Spleen (tissue), 11 donors: ENCODE measurements around the gene FTO. TPM values are rescaled to one million over a fixed set of nuclear protein-coding genes. Genes with fewer than 3 reads are reported as not detected.

Experiments
- DNase-seq: peaks from one replicate; pipeline ENCODE4 v3.0.0-alpha.2; 2020
- H3K27ac ChIP-seq, 8 donors: fragments of 200-600 bp; sonication (generic) in 7 of 8; 1 replicate in 4 of 8; 2 replicates in 4 of 8; pipeline versions ENCODE4 v1.5.0 to v1.8.0; 2016 to 2021; ENCODE audit warnings: inconsistent platforms in 4 of 8, mild to moderate bottlenecking in 4 of 8, moderate library complexity in 1 of 8
- H3K27me3 ChIP-seq, 7 donors: fragments of 200-600 bp; sonication (generic) in 6 of 7; replicated peaks in 1 of 7; 1 replicate in 4 of 7; 2 replicates in 3 of 7; pipeline versions ENCODE4 v1.5.0 to v1.8.0; 2016 to 2021; ENCODE audit warnings: inconsistent platforms in 3 of 7, mild to moderate bottlenecking in 1 of 7
- H3K36me3 ChIP-seq, 6 donors: fragments of 200-600 bp; sonication (generic) in 5 of 6; 1 replicate in 4 of 6; 2 replicates in 2 of 6; pipeline versions ENCODE4 v1.5.0 to v1.8.0; 2016 to 2021; ENCODE audit warnings: inconsistent platforms in 2 of 6
- H3K4me1 ChIP-seq, 6 donors: fragments of 200-600 bp; sonication (generic) in 5 of 6; 1 replicate in 3 of 6; 2 replicates in 3 of 6; pipeline versions ENCODE4 v1.5.0 to v1.8.0; 2016 to 2021; ENCODE audit warnings: inconsistent platforms in 3 of 6
- H3K4me3 ChIP-seq, 8 donors: fragments of 200-600 bp; sonication (generic) in 7 of 8; 1 replicate in 4 of 8; 2 replicates in 4 of 8; pipeline versions ENCODE4 v1.5.0 to v1.8.0; 2016 to 2021; ENCODE audit warnings: inconsistent platforms in 4 of 8, mild to moderate bottlenecking in 4 of 8, moderate library complexity in 2 of 8
- H3K9me3 ChIP-seq, 8 donors: fragments of 200-600 bp; sonication (generic) in 7 of 8; 1 replicate in 4 of 8; 2 replicates in 4 of 8; pipeline versions ENCODE4 v1.5.0 to v1.8.0; 2016 to 2021; ENCODE audit warnings: inconsistent platforms in 4 of 8
- CTCF ChIP-seq, 11 experiments: fragments of 200-600 bp in 7 of 11; fragments of 450-650 bp in 4 of 11; sonication (generic) in 4 of 11; IDR thresholded peaks in 8 of 11; conservative IDR thresholded peaks in 3 of 11; 1 replicate in 7 of 11; 2 replicates in 4 of 11; pipeline versions ENCODE4 v1.4.0 to v1.8.0; 2016 to 2021; ENCODE audit warnings: antibody characterized with exemption in 11 of 11, inconsistent platforms in 4 of 11, mild to moderate bottlenecking in 1 of 11
- POLR2A ChIP-seq, 3 donors: fragments of 450-650 bp; IDR thresholded peaks; one replicate each; pipeline ENCODE4 v1.5.1; 2017; ENCODE audit warnings: antibody characterized with exemption in 3 of 3, mild to moderate bottlenecking in 1 of 3
- POLR2AphosphoS5 ChIP-seq, 3 donors: sonication (generic); formaldehyde crosslinking; IDR thresholded peaks; one replicate each; pipeline ENCODE4 v1.5.1; 2017; ENCODE audit warnings: antibody characterized with exemption in 3 of 3
- WGBS, 5 donors: extraction: QIAGEN DNeasy Blood & Tissue Kit in 3 of 5; methylation state at CpG; one replicate each; pipeline versions ENCODE4 v1.1.5 to v1.1.7; 2013 to 2018; 5-methylcytosine and 5-hydroxymethylcytosine counted together
- intact Hi-C: fragments of 100-400 bp; cut with DNase I; formaldehyde crosslinking; loops from one replicate; pipeline ENCODE4 v1.15.0; 2023; ENCODE audit warnings: low total_unique reads
- polyA plus RNA-seq, 3 donors: library from polyadenylated mRNA; stranded (reverse); fragments of 200-250 nt; gene quantifications; one replicate each; pipeline ENCODE4 v1.2.1, GENCODE V29; 2013
- total RNA-seq, 7 donors: library from RNA; depleted of rRNA in 3 of 7; stranded (reverse); fragments of >200 nt in 3 of 7; fragmentation: NEBNext Ultra II Directional in 4 of 7; extraction: Animal tissue kit (Norgen Biotek cat#: 25700) in 4 of 7; gene quantifications; one replicate each; pipeline versions ENCODE4 v1.1.0 to v1.2.1, GENCODE V29; 2016 to 2021
- donor health status: healthy with polysubstance abuse.
- donor health status: DM: no; HTN: no; CAD: no; lungs with moderate emphysema.
- donor health status: DM: no; HTN: no; CAD: no.
- donor health status: Bipolar disorder and iron deficiency.
- donor health status: healthy.
- donor health status: DM: no; HTN: no; CAD: no.
- donor health status: DM: yes; HTN: yes; CAD: no.

Gene FTO
- total and polyA plus RNA-seq, 10 donors, result 6.8 to 89.8 (median 68.4) TPM

- no peak overlapping the region for H3K27ac ChIP-seq
- TF ChIP-seq POLR2A (IDR thresholded peaks at IDR 0.05), result no peak
- no peak for TF ChIP-seq CTCF (IDR thresholded peaks at IDR 0.05 in 8 of 11, conservative IDR thresholded peaks at IDR 0.05 in 3 of 11)
- no peak for TF ChIP-seq POLR2AphosphoS5 (IDR thresholded peaks at IDR 0.05)
- H3K4me3 ChIP-seq, result no peak overlapping the region
- H3K27me3 ChIP-seq, result no peaks in the 10 kb centered on the region
- peaks cover 0 to 27% (median 11%) of the 10 kb centered on the region in 8 donors for H3K9me3 ChIP-seq
- peaks cover 0 to 28% (median 19%) of the 10 kb centered on the region in 6 donors for H3K4me1 ChIP-seq
- DNase-seq, result no peak
- 82 to 96% (median 91%) methylated on average over 1 of the region's 1 CpG for WGBS, 5 donors
- peaks cover 0 to 27% (median 0%) of the 10 kb centered on the region in 6 donors for H3K36me3 ChIP-seq
- intact Hi-C loops, result no loop called here
Measured at GRCh38 chr16:53866520-53866919, 162.6 kb downstream of the FTO start.

- H3K36me3 ChIP-seq, result peaks cover 0 to 41% (median 2%) of the 10 kb centered on the region in 6 donors
- peaks cover 0 to 25% (median 7%) of the 10 kb centered on the region in 6 donors for H3K4me1 ChIP-seq
- intact Hi-C loops, result no loop called here
- DNase-seq, result no peak
- H3K9me3 ChIP-seq, result peaks cover 0 to 29% (median 12%) of the 10 kb centered on the region in 8 donors
- no peak overlapping the region for H3K27ac ChIP-seq
- WGBS, 5 donors, result 92 to 98% (median 95%) methylated on average over 1 of the region's 1 CpG
- H3K27me3 ChIP-seq, result no peaks in the 10 kb centered on the region
- no peak for TF ChIP-seq POLR2A (IDR thresholded peaks at IDR 0.05)
- no peak for TF ChIP-seq CTCF (IDR thresholded peaks at IDR 0.05 in 8 of 11, conservative IDR thresholded peaks at IDR 0.05 in 3 of 11)
- no peak for TF ChIP-seq POLR2AphosphoS5 (IDR thresholded peaks at IDR 0.05)
- H3K4me3 ChIP-seq, result no peak overlapping the region
Measured at GRCh38 chr16:53870831-53871230, 166.9 kb downstream of the FTO start.

- H3K27me3 ChIP-seq, result no peaks in the 10 kb centered on the region
- H3K4me3 ChIP-seq, result no peak overlapping the region
- H3K4me1 ChIP-seq, result peaks cover 0 to 12% (median 2%) of the 10 kb centered on the region in 6 donors
- H3K27ac ChIP-seq, result no peak overlapping the region
- H3K36me3 ChIP-seq, result peaks cover 0 to 49% (median 2%) of the 10 kb centered on the region in 6 donors
- no peak for DNase-seq
- intact Hi-C loops, result no loop called here
- H3K9me3 ChIP-seq, result peaks cover 0 to 20% (median 12%) of the 10 kb centered on the region in 8 donors
- 55 to 70% (median 63%) methylated on average over 1 of the region's 1 CpG for WGBS, 5 donors
- no peak for TF ChIP-seq POLR2AphosphoS5 (IDR thresholded peaks at IDR 0.05)
- no peak for TF ChIP-seq CTCF (IDR thresholded peaks at IDR 0.05 in 8 of 11, conservative IDR thresholded peaks at IDR 0.05 in 3 of 11)
- no peak for TF ChIP-seq POLR2A (IDR thresholded peaks at IDR 0.05)
Measured at GRCh38 chr16:53872248-53873221, 168.6 kb downstream of the FTO start.

GRCh38 chr16:53876811-53877210 is 172.9 kb downstream of the FTO start:
- Histone ChIP-seq H3K9me3 (no peaks in the 10 kb centered on the region), H3K4me1 (peaks cover 0 to 11% (median 2%) of the 10 kb centered on the region in 6 donors), H3K4me3 (no peak overlapping the region), H3K27me3 (no peaks in the 10 kb centered on the region), H3K27ac (no peak overlapping the region), H3K36me3 (peaks cover 0 to 62% (median 18%) of the 10 kb centered on the region in 6 donors)
- WGBS, 5 donors, result 90 to 96% (median 93%) methylated on average over 5 of the region's 5 CpGs
- no peak for TF ChIP-seq CTCF (IDR thresholded peaks at IDR 0.05 in 8 of 11, conservative IDR thresholded peaks at IDR 0.05 in 3 of 11)
- TF ChIP-seq POLR2A (IDR thresholded peaks at IDR 0.05), result no peak
- no peak for TF ChIP-seq POLR2AphosphoS5 (IDR thresholded peaks at IDR 0.05)
- no peak for DNase-seq
- intact Hi-C loops, result no loop called here
